MCF 10A (cell line): ENCODE results near the gene WDR88. TPM values are rescaled to one million over a fixed set of nuclear protein-coding genes. Genes with fewer than 3 reads are reported as not detected.
"Not testable (repeated sequence)": the region's sequence is repeated elsewhere in the genome, so short reads cannot be mapped to it uniquely, and the experiment has no call there.

ENCODE experiments used
- BruUV-seq: library from RNA; stranded (reverse); fragments of 400-500 nt; replicated peaks from 2 replicates; lab custom pipeline; 2021; lab: Mats Ljungman, UMichigan
- CTCF ChIA-PET: fragments of 300-600 bp; sonication (Branson Sonifier 250); formaldehyde crosslinking; extraction: SDS; loops from one replicate; lab custom pipeline; 2021; ENCODE audit warnings: antibody characterized with exemption, inconsistent platforms; lab: Yijun Ruan, JAX
- POLR2A ChIA-PET: fragments of 300-600, 350-650 bp; sonication (Branson Sonifier 250); formaldehyde crosslinking; extraction: SDS; loops from one replicate; lab custom pipeline; 2020; ENCODE audit warnings: antibody characterized with exemption, inconsistent platforms; lab: Yijun Ruan, JAX
- DNase-seq: peaks from one replicate; pipeline ENCODE4 v3.0.0-alpha.2; 2018; ENCODE audit not compliant: unreplicated experiment
- H3K27ac Mint-ChIP-seq: one replicate; pipeline ENCODE4 v1.8.0; 2022; ENCODE audit warnings: mild to moderate bottlenecking, low read depth, mixed read lengths; ENCODE audit not compliant: unreplicated experiment
- H3K27me3 Mint-ChIP-seq: one replicate; pipeline ENCODE4 v1.8.0; 2022; ENCODE audit warnings: mixed read lengths; ENCODE audit not compliant: insufficient read depth, unreplicated experiment
- H3K36me3 Mint-ChIP-seq: one replicate; pipeline ENCODE4 v1.8.0; 2022; ENCODE audit warnings: mild to moderate bottlenecking, moderate library complexity, mixed read lengths; ENCODE audit not compliant: insufficient read depth, unreplicated experiment
- H3K4me1 Mint-ChIP-seq: one replicate; pipeline ENCODE4 v1.8.0; 2022; ENCODE audit warnings: mixed read lengths; ENCODE audit not compliant: insufficient read depth, unreplicated experiment
- H3K4me3 Mint-ChIP-seq: one replicate; pipeline ENCODE4 v1.8.0; 2022; ENCODE audit warnings: mild to moderate bottlenecking, moderate library complexity, mixed read lengths; ENCODE audit not compliant: unreplicated experiment
- H3K9me3 Mint-ChIP-seq: one replicate; pipeline ENCODE4 v1.8.0; 2022; ENCODE audit warnings: mixed read lengths; ENCODE audit not compliant: unreplicated experiment
- intact Hi-C: fragments of 100-400 bp; cut with micrococcal nuclease; formaldehyde crosslinking; loops from 2 replicates; pipeline ENCODE4 v1.14.1; 2022
- total RNA-seq: library from RNA; stranded (reverse); gene quantifications from 2 replicates; pipeline ENCODE4 v1.2.3, GENCODE V29; 2022
- TF ChIP-seq, protein P1 (sequence below): fragments of 200-600 bp; IDR thresholded peaks from one replicate; pipeline ENCODE4 v1.8.0; 2022; ENCODE audit warnings: antibody characterized with exemption, mild to moderate bottlenecking; ENCODE audit not compliant: unreplicated experiment

Gene WDR88
- total RNA-seq, 1 experiment from 2014 or later, result not detected

DNA sequence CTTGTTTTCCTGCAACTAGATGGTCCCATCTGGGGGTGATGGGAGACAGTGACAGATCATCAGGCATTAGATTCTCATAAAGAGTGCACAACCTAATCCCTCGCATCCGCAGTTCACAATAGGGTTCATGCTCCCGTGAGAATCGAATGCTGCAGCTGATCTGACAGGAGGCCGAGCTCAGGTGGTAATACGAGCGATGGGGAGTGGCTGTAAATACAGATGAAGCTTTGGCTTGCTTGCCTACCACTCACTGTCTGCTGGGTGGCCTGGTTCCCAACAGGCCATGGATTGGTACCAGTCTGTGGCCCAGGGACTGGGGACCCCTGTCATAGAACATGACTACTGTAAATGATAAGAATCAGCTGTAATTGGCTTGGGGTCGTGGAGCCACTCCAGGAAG, 28.0 kb downstream of the WDR88 start:
- no peak for DNase-seq
- H3K36me3 Mint-ChIP-seq, result no peaks in the 10 kb centered on the region
- H3K4me3 Mint-ChIP-seq, result no peak overlapping the region
- POLR2A ChIA-PET, result interaction anchor here (2.5 kb wide), 1 partner anchor 17 kb away, joined by 13 read pairs; no protein-coding TSS in a partner anchor
- H3K4me1 Mint-ChIP-seq, result no peaks in the 10 kb centered on the region
- no peaks in the 10 kb centered on the region for H3K27me3 Mint-ChIP-seq
- no peak overlapping the region for H3K27ac Mint-ChIP-seq
- TF ChIP-seq, protein P1, sequence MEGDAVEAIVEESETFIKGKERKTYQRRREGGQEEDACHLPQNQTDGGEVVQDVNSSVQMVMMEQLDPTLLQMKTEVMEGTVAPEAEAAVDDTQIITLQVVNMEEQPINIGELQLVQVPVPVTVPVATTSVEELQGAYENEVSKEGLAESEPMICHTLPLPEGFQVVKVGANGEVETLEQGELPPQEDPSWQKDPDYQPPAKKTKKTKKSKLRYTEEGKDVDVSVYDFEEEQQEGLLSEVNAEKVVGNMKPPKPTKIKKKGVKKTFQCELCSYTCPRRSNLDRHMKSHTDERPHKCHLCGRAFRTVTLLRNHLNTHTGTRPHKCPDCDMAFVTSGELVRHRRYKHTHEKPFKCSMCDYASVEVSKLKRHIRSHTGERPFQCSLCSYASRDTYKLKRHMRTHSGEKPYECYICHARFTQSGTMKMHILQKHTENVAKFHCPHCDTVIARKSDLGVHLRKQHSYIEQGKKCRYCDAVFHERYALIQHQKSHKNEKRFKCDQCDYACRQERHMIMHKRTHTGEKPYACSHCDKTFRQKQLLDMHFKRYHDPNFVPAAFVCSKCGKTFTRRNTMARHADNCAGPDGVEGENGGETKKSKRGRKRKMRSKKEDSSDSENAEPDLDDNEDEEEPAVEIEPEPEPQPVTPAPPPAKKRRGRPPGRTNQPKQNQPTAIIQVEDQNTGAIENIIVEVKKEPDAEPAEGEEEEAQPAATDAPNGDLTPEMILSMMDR, result no peak
- intact Hi-C loops, result no loop called here
- H3K9me3 Mint-ChIP-seq, result no peaks in the 10 kb centered on the region
- CTCF ChIA-PET, result interaction anchor here (0.6 to 4.4 kb wide), 7 partner anchors 12 to 1098 kb away, joined by 3 to 19 read pairs (median 3); no protein-coding TSS in a partner anchor
- no TSS peak for BruUV-seq

DNA sequence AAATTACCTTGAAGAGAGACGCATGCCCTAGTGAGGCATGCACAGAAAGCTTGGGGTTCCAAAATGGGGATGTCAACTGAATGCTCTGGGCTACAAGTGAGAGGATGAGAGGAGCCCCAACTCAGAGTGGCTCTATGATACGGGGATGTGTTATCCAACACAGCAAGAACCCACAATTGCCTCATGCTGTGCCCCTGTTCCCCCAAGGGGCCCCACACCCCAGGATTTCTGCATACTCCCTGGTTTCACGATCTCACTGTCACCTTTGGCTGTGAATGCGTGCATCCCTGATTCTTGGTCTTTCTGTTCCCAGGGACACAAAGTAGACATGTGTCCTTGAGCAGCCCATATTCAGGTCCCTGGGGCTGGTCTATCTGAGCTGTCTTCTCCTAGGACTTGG, 29.3 kb downstream of the WDR88 start:
- H3K4me3 Mint-ChIP-seq, result no peak overlapping the region
- BruUV-seq, result no TSS peak
- TF ChIP-seq, protein P1, result no peak
- no peaks in the 10 kb centered on the region for H3K27me3 Mint-ChIP-seq
- no peaks in the 10 kb centered on the region for H3K9me3 Mint-ChIP-seq
- intact Hi-C loops, result no loop called here
- H3K27ac Mint-ChIP-seq, result no peak overlapping the region
- no peaks in the 10 kb centered on the region for H3K36me3 Mint-ChIP-seq
- ChIA-PET POLR2A (interaction anchor here (1.3 to 1.4 kb wide), 2 partner anchors 11 to 15 kb away, joined by 4 to 5 read pairs; no protein-coding TSS in a partner anchor), CTCF (interaction anchor here (0.6 to 4.4 kb wide), 2 partner anchors 17 to 725 kb away, joined by 3 to 19 read pairs; no protein-coding TSS in a partner anchor)
- no peak for DNase-seq
- no peaks in the 10 kb centered on the region for H3K4me1 Mint-ChIP-seq

GRCh38 chr19:33163481-33163880, 31.6 kb downstream of the WDR88 start:
- ChIA-PET POLR2A (interaction anchor here (2.2 kb wide), 1 partner anchor 13 kb away, joined by 14 read pairs; no protein-coding TSS in a partner anchor), CTCF (interaction anchor here (0.7 to 1.2 kb wide), 2 partner anchors 11 to 15 kb away, joined by 3 to 4 read pairs; no protein-coding TSS in a partner anchor)
- Mint-ChIP-seq H3K4me3 (no peak overlapping the region), H3K36me3 (no peaks in the 10 kb centered on the region), H3K27ac (no peak overlapping the region), H3K9me3 (peaks cover 9% of the 10 kb centered on the region), H3K27me3 (no peaks in the 10 kb centered on the region), H3K4me1 (no peaks in the 10 kb centered on the region)
- no TSS peak for BruUV-seq
- intact Hi-C loops, result no loop called here
- DNase-seq, result no peak
- TF ChIP-seq, protein P1, result no peak

- CTCF ChIA-PET, result interaction anchor here (0.5 to 2.7 kb wide), 4 partner anchors 11 to 21 kb away, joined by 3 to 14 read pairs (median 6); no protein-coding TSS in a partner anchor
These were observed 34.1 kb downstream of the WDR88 start for GRCh38 chr19:33166037-33166436.

More at GRCh38 chr19:33166037-33166436, 34.1 kb downstream of the WDR88 start:
- H3K9me3 Mint-ChIP-seq, H3K4me1 Mint-ChIP-seq, H3K27me3 Mint-ChIP-seq, H3K27ac Mint-ChIP-seq, H3K36me3 Mint-ChIP-seq, BruUV-seq, H3K4me3 Mint-ChIP-seq, intact Hi-C loops, DNase-seq: not testable (repeated sequence)
- POLR2A ChIA-PET, result interaction anchor here (1.0 kb wide), 1 partner anchor 10 kb away, joined by 3 read pairs; no protein-coding TSS in a partner anchor
